SU-DHL-6 (cell line): ENCODE results near the gene BIN1.

Experiments used
- H2AFZ ChIP-seq: fragments of 200-600 bp; sonication (generic); 2 replicates; pipeline ENCODE4 v1.6.1; 2014; ENCODE audit warnings: low read depth, mild to moderate bottlenecking, moderate library complexity, mixed read lengths, antibody characterized with exemption, low read length; ENCODE audit not compliant: severe bottlenecking
- H3F3A ChIP-seq: fragments of 200-600 bp; shearing (Covaris generic); 2 replicates; pipeline ENCODE4 v1.6.0; 2016; ENCODE audit warnings: antibody characterized with exemption, mild to moderate bottlenecking; ENCODE audit not compliant: insufficient read depth
- H3K27ac ChIP-seq: fragments of 200-600 bp; sonication (generic); 2 replicates; pipeline ENCODE4 v1.5.1; 2016; ENCODE audit warnings: low read depth, mild to moderate bottlenecking, low read length, moderate library complexity, mixed read lengths
- H3K27me3 ChIP-seq: fragments of 200-600 bp; sonication (generic), shearing (Covaris generic); 2 replicates; pipeline ENCODE4 v1.6.0; 2014; ENCODE audit warnings: mild to moderate bottlenecking, low read length
- H3K36me3 ChIP-seq: fragments of 200-600 bp; sonication (generic); 2 replicates; pipeline ENCODE4 v1.6.1; 2014; ENCODE audit warnings: mild to moderate bottlenecking, low read length, mixed read lengths
- H3K4me2 ChIP-seq: fragments of 300-600, 200-600 bp; shearing (Covaris generic), sonication (generic); 2 replicates; pipeline ENCODE4 v1.6.0; 2014; ENCODE audit warnings: low read length, low read depth, mild to moderate bottlenecking; ENCODE audit not compliant: poor library complexity, severe bottlenecking
- H3K4me3 ChIP-seq: fragments of 200-600 bp; sonication (generic); 2 replicates; pipeline ENCODE4 v1.5.1; 2014; ENCODE audit warnings: antibody characterized with exemption, low read length, mild to moderate bottlenecking, mixed read lengths; ENCODE audit not compliant: insufficient read depth, poor library complexity, severe bottlenecking
- H3K79me2 ChIP-seq: fragments of 200-600 bp; sonication (generic); 2 replicates; pipeline ENCODE4 v1.6.1; 2014; ENCODE audit warnings: mild to moderate bottlenecking, low read length, moderate library complexity; ENCODE audit not compliant: insufficient read depth
- H3K9ac ChIP-seq: fragments of 200-600 bp; sonication (generic); 2 replicates; pipeline ENCODE4 v1.7.0; 2014; ENCODE audit warnings: mild to moderate bottlenecking, low read length
- H3K9me2 ChIP-seq: fragments of 200-600 bp; sonication (generic); replicated peaks from 2 replicates; pipeline ENCODE4 v1.6.1; 2014; ENCODE audit warnings: low read length; ENCODE audit not compliant: insufficient read depth
- H3K9me3 ChIP-seq: fragments of 200-600 bp; sonication (generic); 2 replicates; pipeline ENCODE4 v1.6.1; 2014; ENCODE audit warnings: low read length, mixed read lengths; ENCODE audit not compliant: insufficient read depth
- H4K20me1 ChIP-seq: fragments of 200-600 bp; sonication (generic); 2 replicates; pipeline ENCODE4 v1.6.1; 2014; ENCODE audit warnings: low read depth, mild to moderate bottlenecking, antibody characterized with exemption, low read length, moderate library complexity, mixed read lengths
- CTCF ChIP-seq: fragments of 200-600 bp; sonication (generic); IDR thresholded peaks from one replicate; pipeline ENCODE4 v1.5.1; 2017; ENCODE audit warnings: antibody characterized with exemption, mild to moderate bottlenecking, low read length, moderate library complexity; ENCODE audit not compliant: insufficient read depth, poor library complexity, severe bottlenecking
- EZH2phosphoT487 ChIP-seq: fragments of 200-600 bp; sonication (generic), shearing (Covaris generic); conservative IDR thresholded peaks from 2 replicates; pipeline ENCODE4 v1.6.1; 2018; ENCODE audit warnings: mild to moderate bottlenecking, antibody characterized with exemption, low read length, moderate library complexity, mixed read lengths

The BIN1 gene

GRCh38 chr2:127003070-127003800, 103.7 kb downstream of the BIN1 start:
- no peaks in the 10 kb centered on the region for H3K79me2 ChIP-seq
- no peak overlapping the region for H3K4me3 ChIP-seq
- no peaks in the 10 kb centered on the region for H3K36me3 ChIP-seq
- no peaks in the 10 kb centered on the region for H3K9me3 ChIP-seq
- no peaks in the 10 kb centered on the region for H3K9me2 ChIP-seq
- no peak overlapping the region for H2AFZ ChIP-seq
- no peaks in the 10 kb centered on the region for H4K20me1 ChIP-seq
- H3K27me3 ChIP-seq: no peaks in the 10 kb centered on the region
- H3K27ac ChIP-seq: no peak overlapping the region
- H3F3A ChIP-seq: no peaks in the 10 kb centered on the region
- TF ChIP-seq EZH2phosphoT487: no peak
- no peak for TF ChIP-seq CTCF
- H3K9ac ChIP-seq: no peak overlapping the region
- no peak overlapping the region for H3K4me2 ChIP-seq

GRCh38 chr2:127001751-127002150, 105.2 kb downstream of the BIN1 start:
- Histone ChIP-seq H3K27me3 (no peaks in the 10 kb centered on the region), H3K9me3 (no peaks in the 10 kb centered on the region), H3F3A (no peaks in the 10 kb centered on the region), H3K79me2 (no peaks in the 10 kb centered on the region), H4K20me1 (no peaks in the 10 kb centered on the region), H2AFZ (no peak overlapping the region), H3K27ac (no peak overlapping the region), H3K4me3 (no peak overlapping the region), H3K4me2 (no peak overlapping the region), H3K36me3 (no peaks in the 10 kb centered on the region), H3K9ac (no peak overlapping the region), H3K9me2 (no peaks in the 10 kb centered on the region)
- no peak for TF ChIP-seq CTCF
- TF ChIP-seq EZH2phosphoT487: no peak

GRCh38 chr2:127000937-127001336, 106.0 kb downstream of the BIN1 start:
- H3K79me2 ChIP-seq: no peaks in the 10 kb centered on the region
- H3K36me3 ChIP-seq: no peaks in the 10 kb centered on the region
- no peak overlapping the region for H3K4me3 ChIP-seq
- no peak overlapping the region for H2AFZ ChIP-seq
- no peaks in the 10 kb centered on the region for H3F3A ChIP-seq
- no peak overlapping the region for H3K9ac ChIP-seq
- H3K9me3 ChIP-seq: no peaks in the 10 kb centered on the region
- H3K9me2 ChIP-seq: no peaks in the 10 kb centered on the region
- H3K27ac ChIP-seq: no peak overlapping the region
- H3K27me3 ChIP-seq: no peaks in the 10 kb centered on the region
- H4K20me1 ChIP-seq: no peaks in the 10 kb centered on the region
- no peak overlapping the region for H3K4me2 ChIP-seq
- no peak for TF ChIP-seq EZH2phosphoT487
- no peak for TF ChIP-seq CTCF
